HG03442 (cell line): ENCODE results near the gene DNAH1.
"Not testable (repeated sequence)": the region's sequence is repeated elsewhere in the genome, so short reads cannot be mapped to it uniquely, and the experiment has no call there.

ENCODE experiments used
- ATAC-seq: cut with Tn5 transposase; IDR thresholded peaks from one replicate; pipeline ENCODE4 v1.9.1; 2021; ENCODE audit warnings: mild to moderate bottlenecking, moderate library complexity; ENCODE audit not compliant: unreplicated experiment

Gene DNAH1

GRCh38 chr3:52331906-52332305 is 15.8 kb downstream of the DNAH1 start:
- ATAC-seq, result no peak

- no peak for ATAC-seq
Observed at GRCh38 chr3:52333869-52334557, 17.9 kb downstream of the DNAH1 start.

GRCh38 chr3:52338131-52338530 is 22.0 kb downstream of the DNAH1 start:
- ATAC-seq, result not testable (repeated sequence)

GRCh38 chr3:52339612-52340011 is 23.5 kb downstream of the DNAH1 start:
- no peak for ATAC-seq

- no peak for ATAC-seq
Observed at GRCh38 chr3:52341123-52341522, 25.0 kb downstream of the DNAH1 start.

GRCh38 chr3:52343946-52344600 is 28.0 kb downstream of the DNAH1 start:
- ATAC-seq, result no peak

GRCh38 chr3:52345521-52346109 is 29.5 kb downstream of the DNAH1 start:
- no peak for ATAC-seq

- no peak for ATAC-seq
Observed at GRCh38 chr3:52346623-52347530, 30.8 kb downstream of the DNAH1 start.

GRCh38 chr3:52347716-52348635 is 31.9 kb downstream of the DNAH1 start:
- ATAC-seq, result no peak

- no peak for ATAC-seq
Observed at GRCh38 chr3:52349131-52349530, 33.0 kb downstream of the DNAH1 start.

- no peak for ATAC-seq
Observed at GRCh38 chr3:52349611-52350395, 33.7 kb downstream of the DNAH1 start.

- no peak for ATAC-seq
Observed at GRCh38 chr3:52350416-52350815, 34.3 kb downstream of the DNAH1 start.

GRCh38 chr3:52350981-52351761 is 35.1 kb downstream of the DNAH1 start:
- ATAC-seq, result no peak

GRCh38 chr3:52351762-52352368 is 35.7 kb downstream of the DNAH1 start:
- no peak for ATAC-seq

GRCh38 chr3:52352566-52352965 is 36.4 kb downstream of the DNAH1 start:
- no peak for ATAC-seq

GRCh38 chr3:52353291-52353855 is 37.3 kb downstream of the DNAH1 start:
- no peak for ATAC-seq

- no peak for ATAC-seq
Observed at GRCh38 chr3:52354676-52355075, 38.6 kb downstream of the DNAH1 start.

- ATAC-seq, result no peak
Observed at GRCh38 chr3:52355526-52355925, 39.4 kb downstream of the DNAH1 start.
